Natural killer cell (primary cell): ENCODE measurements around the gene SLC25A22. TPM values are rescaled to one million over a fixed set of nuclear protein-coding genes. Genes with fewer than 3 reads are reported as not detected.

Experiments
- ATAC-seq, 3 donors: fragments of 150-1000 bp in 2 of 3; fragments of 200-7000 bp in 1 of 3; cut with Tn5 transposase; 1 replicate in 1 of 3; 2 replicates in 2 of 3; pipeline ENCODE4 v1.10.0; 2021; ENCODE audit warnings: mild to moderate bottlenecking in 2 of 3, moderate library complexity in 2 of 3
- DNase-seq, 2 donors: peaks; one replicate each; pipeline versions ENCODE4 v3.0.0 to v3.0.0-alpha.2; 2013 to 2021; ENCODE audit warnings: mixed read lengths in 1 of 2
- H3K27ac ChIP-seq: one replicate; pipeline ENCODE4 v1.5.1; 2013; ENCODE audit warnings: mild to moderate bottlenecking, low read length
- H3K27me3 ChIP-seq: one replicate; pipeline ENCODE4 v1.6.1; 2013; ENCODE audit warnings: low read length; ENCODE audit not compliant: control insufficient read depth, insufficient read depth
- H3K36me3 ChIP-seq: one replicate; pipeline ENCODE4 v1.6.1; 2013; ENCODE audit warnings: low read length; ENCODE audit not compliant: control insufficient read depth, insufficient read depth
- H3K4me1 ChIP-seq: one replicate; pipeline ENCODE4 v1.6.1; 2013; ENCODE audit warnings: low read length; ENCODE audit not compliant: control insufficient read depth, insufficient read depth
- H3K4me3 ChIP-seq: one replicate; pipeline ENCODE4 v1.5.1; 2013; ENCODE audit warnings: low read length
- H3K9me3 ChIP-seq: one replicate; pipeline ENCODE4 v1.6.1; 2013; ENCODE audit warnings: low read length; ENCODE audit not compliant: control insufficient read depth, insufficient read depth
- H3K27ac Mint-ChIP-seq, 2 donors: one replicate each; pipeline ENCODE4 v1.8.0; 2022; ENCODE audit warnings: mild to moderate bottlenecking in 2 of 2, mixed read lengths in 2 of 2, moderate library complexity in 1 of 2
- H3K27me3 Mint-ChIP-seq, 2 donors: one replicate each; pipeline ENCODE4 v1.8.0; 2022; ENCODE audit warnings: low read depth in 2 of 2, mixed read lengths in 2 of 2
- H3K36me3 Mint-ChIP-seq: one replicate; pipeline ENCODE4 v1.8.0; 2022; ENCODE audit warnings: mixed read lengths
- H3K4me1 Mint-ChIP-seq, 2 donors: one replicate each; pipeline ENCODE4 v1.8.0; 2022; ENCODE audit warnings: mixed read lengths in 2 of 2
- H3K4me3 Mint-ChIP-seq: one replicate; pipeline ENCODE4 v1.8.0; 2022; ENCODE audit warnings: mild to moderate bottlenecking, moderate library complexity, mixed read lengths
- H3K9me3 Mint-ChIP-seq, 2 donors: one replicate each; pipeline ENCODE4 v1.8.0; 2022; ENCODE audit warnings: mixed read lengths in 2 of 2
- WGBS: methylation state at CpG from one replicate; pipeline ENCODE4 v1.1.7; 2013; ENCODE audit warnings: missing lambda C conversion rate; ENCODE audit not compliant: insufficient coverage; 5-methylcytosine and 5-hydroxymethylcytosine counted together
- intact Hi-C: fragments of 100-400 bp; cut with micrococcal nuclease; formaldehyde crosslinking; loops from one replicate; pipeline ENCODE4 v1.14.2; 2022
- total RNA-seq, 4 donors: library from RNA; stranded (reverse); fragments of 120-200 nt in 1 of 4; gene quantifications; one replicate each; pipeline versions ENCODE4 v1.2.3 to v1.2.4, GENCODE V29; 2013 to 2022
- TF ChIP-seq, protein P1 (sequence below): fragments of 200-600 bp; IDR thresholded peaks from one replicate; pipeline ENCODE4 v1.8.0; 2022; ENCODE audit warnings: antibody characterized with exemption

The SLC25A22 gene
- total RNA-seq, 3 donors from 2014 or later (not counting 1 experiment from before 2014, with no cell fraction given): 22.8 to 34.6 (median 31.5) TPM

DNA sequence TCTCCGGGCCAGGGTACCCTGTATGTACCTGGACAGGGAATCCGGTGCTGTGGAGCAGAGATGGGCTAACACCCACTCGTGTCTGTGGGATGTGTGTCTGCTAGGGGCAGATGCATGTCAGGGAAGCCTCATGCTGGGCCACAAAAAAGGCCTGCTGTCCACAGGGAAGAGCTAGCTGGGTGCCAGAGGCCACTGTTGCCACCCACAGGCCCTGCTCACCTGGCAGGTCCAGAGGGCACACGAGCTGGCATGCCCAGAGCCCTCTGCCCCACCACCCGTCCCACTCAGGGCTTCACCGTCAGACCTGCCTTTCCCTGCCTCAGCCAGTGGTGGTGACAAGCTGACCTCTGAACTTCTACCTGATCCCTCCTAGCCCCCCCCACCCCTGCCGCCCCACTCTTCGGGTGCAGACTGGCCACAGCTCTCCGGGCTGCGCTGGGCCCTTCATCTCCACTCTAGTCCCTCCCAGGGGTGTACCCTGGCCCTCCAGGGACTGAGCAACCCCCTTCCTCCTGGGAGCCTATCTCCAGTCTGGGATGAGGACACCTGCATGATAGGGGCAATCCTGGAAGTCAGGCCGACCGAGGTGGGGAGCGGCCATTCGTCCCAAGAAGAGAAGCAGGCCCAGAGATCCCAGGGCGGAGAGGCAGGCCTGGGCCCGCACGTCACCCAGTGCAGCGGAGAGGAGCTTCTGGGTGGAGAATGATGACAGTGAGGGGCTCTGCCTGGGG, 1.4 kb downstream of the SLC25A22 start:
- Histone ChIP-seq H3K4me1 (peaks cover 36% of the 10 kb centered on the region), H3K36me3 (peaks cover 21% of the 10 kb centered on the region), H3K27ac (peak overlapping the region; percentile 96), H3K4me3 (peak overlapping the region; percentile 91), H3K9me3 (no peaks in the 10 kb centered on the region), H3K27me3 (no peaks in the 10 kb centered on the region)
- TF ChIP-seq, protein P1, sequence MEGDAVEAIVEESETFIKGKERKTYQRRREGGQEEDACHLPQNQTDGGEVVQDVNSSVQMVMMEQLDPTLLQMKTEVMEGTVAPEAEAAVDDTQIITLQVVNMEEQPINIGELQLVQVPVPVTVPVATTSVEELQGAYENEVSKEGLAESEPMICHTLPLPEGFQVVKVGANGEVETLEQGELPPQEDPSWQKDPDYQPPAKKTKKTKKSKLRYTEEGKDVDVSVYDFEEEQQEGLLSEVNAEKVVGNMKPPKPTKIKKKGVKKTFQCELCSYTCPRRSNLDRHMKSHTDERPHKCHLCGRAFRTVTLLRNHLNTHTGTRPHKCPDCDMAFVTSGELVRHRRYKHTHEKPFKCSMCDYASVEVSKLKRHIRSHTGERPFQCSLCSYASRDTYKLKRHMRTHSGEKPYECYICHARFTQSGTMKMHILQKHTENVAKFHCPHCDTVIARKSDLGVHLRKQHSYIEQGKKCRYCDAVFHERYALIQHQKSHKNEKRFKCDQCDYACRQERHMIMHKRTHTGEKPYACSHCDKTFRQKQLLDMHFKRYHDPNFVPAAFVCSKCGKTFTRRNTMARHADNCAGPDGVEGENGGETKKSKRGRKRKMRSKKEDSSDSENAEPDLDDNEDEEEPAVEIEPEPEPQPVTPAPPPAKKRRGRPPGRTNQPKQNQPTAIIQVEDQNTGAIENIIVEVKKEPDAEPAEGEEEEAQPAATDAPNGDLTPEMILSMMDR: no peak
- DNase-seq (no peak), ATAC-seq (no peak)
- intact Hi-C loops: loop anchor here (1.0 kb wide), 2 partner anchors 13 to 19 kb away; partner anchors contain the start of genes GATD1 and RPLP2
- no peaks in the 10 kb centered on the region for H3K27me3 Mint-ChIP-seq
- peak overlapping the region; percentile 93 to 95 for H3K27ac Mint-ChIP-seq
- 27% methylated on average over 18 of the region's 18 CpGs for WGBS
- H3K9me3 Mint-ChIP-seq: no peaks in the 10 kb centered on the region
- peak overlapping the region; percentile 95 for H3K4me3 Mint-ChIP-seq
- peaks cover 0 to 18% of the 10 kb centered on the region in 2 donors for H3K4me1 Mint-ChIP-seq
- no peaks in the 10 kb centered on the region for H3K36me3 Mint-ChIP-seq

DNA sequence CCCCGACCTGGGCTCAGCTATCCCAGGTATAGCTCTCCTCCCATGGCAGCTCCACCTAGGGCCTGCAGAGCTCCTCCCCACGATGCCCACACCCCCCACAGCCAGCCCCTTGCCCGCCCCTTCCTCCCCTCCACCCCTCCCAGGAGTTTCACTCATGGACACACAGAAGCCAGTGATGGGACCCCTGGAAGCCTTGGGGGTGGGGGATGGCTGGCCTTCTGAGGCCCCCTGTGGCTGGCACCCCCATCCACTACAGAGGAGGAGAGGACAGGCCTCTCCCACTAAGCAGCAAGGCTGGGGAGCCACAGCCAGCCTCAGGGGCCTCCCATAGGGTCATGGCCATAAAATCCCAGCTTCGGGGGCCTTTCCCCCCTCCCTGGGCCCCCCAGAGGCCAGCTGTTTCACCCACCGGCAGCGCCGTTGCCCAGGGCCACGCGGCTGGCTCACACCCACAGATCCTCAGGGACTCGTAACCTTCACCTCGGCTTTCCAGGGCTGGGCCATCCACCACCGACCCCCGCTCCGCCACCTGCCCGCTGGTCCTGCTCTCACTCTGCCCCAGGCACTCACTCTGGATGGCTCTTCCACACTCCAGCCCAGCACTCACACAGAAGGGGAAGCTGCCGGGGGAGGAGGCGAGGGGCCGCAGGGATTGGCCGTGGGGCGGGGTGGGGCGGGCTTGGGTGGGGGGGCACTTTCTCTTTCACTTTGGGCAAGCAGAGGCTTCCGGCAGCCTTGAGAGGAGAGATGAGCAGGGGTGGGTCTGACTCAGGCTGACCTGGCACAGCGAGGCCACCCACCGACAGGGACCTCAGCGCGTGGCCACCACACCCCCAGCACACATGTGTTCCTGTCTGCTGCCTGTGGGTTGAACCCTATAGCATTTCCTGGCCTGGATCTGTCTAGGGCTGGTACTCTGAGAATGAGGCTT, 2.2 kb downstream of the SLC25A22 start:
- Histone ChIP-seq H3K4me1 (peaks cover 36% of the 10 kb centered on the region), H3K4me3 (peak overlapping the region; percentile 91), H3K36me3 (peaks cover 26% of the 10 kb centered on the region), H3K9me3 (no peaks in the 10 kb centered on the region), H3K27ac (peak overlapping the region; percentile 96), H3K27me3 (no peaks in the 10 kb centered on the region)
- H3K27ac Mint-ChIP-seq: peak overlapping the region; percentile 93 to 95
- ATAC-seq (peak; percentile 50 to 67 (median 50)), DNase-seq (peak; percentile 68 to 91)
- H3K9me3 Mint-ChIP-seq: no peaks in the 10 kb centered on the region
- TF ChIP-seq, protein P1: no peak
- peaks cover 0 to 18% of the 10 kb centered on the region in 2 donors for H3K4me1 Mint-ChIP-seq
- intact Hi-C loops: loop anchor here (1.0 kb wide), 1 partner anchor 19 kb away; the partner anchor contains the start of gene GATD1
- 2% methylated on average over 23 of the region's 26 CpGs for WGBS
- H3K27me3 Mint-ChIP-seq: no peaks in the 10 kb centered on the region
- peak overlapping the region; percentile 95 for H3K4me3 Mint-ChIP-seq
- H3K36me3 Mint-ChIP-seq: no peaks in the 10 kb centered on the region

DNA sequence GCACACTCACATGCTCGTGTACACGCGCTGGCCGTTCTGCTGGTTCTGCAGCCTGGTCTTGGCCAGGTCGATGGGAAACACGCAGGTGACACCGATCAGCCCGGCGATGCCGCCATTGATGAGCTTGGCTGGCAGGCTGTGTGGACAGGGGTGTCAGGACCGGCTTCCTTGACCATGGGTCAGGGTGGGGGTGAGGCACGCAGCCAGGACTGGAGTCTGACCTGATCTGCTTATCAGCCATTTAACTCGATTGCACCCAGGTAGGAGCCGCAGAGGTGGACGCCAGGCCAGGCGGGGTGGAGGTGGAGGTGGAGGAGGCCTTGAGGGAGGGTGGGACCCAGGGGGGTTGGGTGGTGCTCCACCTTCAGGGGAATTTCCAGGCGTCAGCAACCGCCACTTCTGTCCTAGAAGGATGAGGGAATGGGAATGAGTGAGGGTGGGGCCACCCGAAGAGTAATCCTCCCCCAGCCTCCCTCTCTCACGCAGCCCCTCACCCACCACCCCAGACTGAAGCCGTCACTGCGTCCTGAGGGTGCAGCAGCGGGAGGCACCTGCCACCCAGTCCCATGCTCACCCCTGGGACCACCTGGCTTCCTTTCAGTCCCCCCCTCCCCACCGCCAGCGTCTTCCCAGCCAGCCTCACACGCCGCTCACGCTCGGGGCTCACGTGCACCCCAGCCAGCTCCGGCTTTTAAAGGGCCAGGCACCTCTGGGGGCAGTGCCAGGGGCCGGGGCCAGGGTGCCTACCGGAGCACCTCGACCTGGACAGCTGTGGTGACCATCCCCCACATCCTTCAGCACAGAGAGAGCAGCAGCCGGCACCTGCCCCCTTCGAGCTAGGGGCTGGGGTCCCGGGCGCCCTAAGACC, 3.1 kb downstream of the SLC25A22 start:
- Mint-ChIP-seq H3K9me3 (no peaks in the 10 kb centered on the region), H3K27ac (peak overlapping the region in 1 of 2 donors; percentile 95), H3K27me3 (no peaks in the 10 kb centered on the region), H3K36me3 (no peaks in the 10 kb centered on the region), H3K4me1 (peaks cover 0 to 18% of the 10 kb centered on the region in 2 donors), H3K4me3 (peak overlapping the region; percentile 59)
- intact Hi-C loops: no loop called here
- TF ChIP-seq, protein P1: no peak
- H3K4me3 ChIP-seq: peak overlapping the region; percentile 91
- ATAC-seq (no peak), DNase-seq (no peak)
- peaks cover 24% of the 10 kb centered on the region for H3K36me3 ChIP-seq
- H3K27me3 ChIP-seq: no peaks in the 10 kb centered on the region
- no peaks in the 10 kb centered on the region for H3K9me3 ChIP-seq
- H3K27ac ChIP-seq: peak overlapping the region; percentile 96
- peaks cover 36% of the 10 kb centered on the region for H3K4me1 ChIP-seq
- 78% methylated on average over 37 of the region's 38 CpGs for WGBS
